ENCODE data around the gene CORO2A.

GRCh38 chr9:98192503-98193335 is at the start of gene CORO2A:
- TF ChIP-seq, protein P1, sequence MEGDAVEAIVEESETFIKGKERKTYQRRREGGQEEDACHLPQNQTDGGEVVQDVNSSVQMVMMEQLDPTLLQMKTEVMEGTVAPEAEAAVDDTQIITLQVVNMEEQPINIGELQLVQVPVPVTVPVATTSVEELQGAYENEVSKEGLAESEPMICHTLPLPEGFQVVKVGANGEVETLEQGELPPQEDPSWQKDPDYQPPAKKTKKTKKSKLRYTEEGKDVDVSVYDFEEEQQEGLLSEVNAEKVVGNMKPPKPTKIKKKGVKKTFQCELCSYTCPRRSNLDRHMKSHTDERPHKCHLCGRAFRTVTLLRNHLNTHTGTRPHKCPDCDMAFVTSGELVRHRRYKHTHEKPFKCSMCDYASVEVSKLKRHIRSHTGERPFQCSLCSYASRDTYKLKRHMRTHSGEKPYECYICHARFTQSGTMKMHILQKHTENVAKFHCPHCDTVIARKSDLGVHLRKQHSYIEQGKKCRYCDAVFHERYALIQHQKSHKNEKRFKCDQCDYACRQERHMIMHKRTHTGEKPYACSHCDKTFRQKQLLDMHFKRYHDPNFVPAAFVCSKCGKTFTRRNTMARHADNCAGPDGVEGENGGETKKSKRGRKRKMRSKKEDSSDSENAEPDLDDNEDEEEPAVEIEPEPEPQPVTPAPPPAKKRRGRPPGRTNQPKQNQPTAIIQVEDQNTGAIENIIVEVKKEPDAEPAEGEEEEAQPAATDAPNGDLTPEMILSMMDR (IDR thresholded peaks at IDR 0.05): peak in 3 of 4 experiments; percentile 12 to 36 (median 20)
- TF ChIP-seq POLR2A (IDR thresholded peaks at IDR 0.05): peak; percentile 51 to 58
